Suppressor macrophage treated with lipopolysaccharide for 1 hour (primary cell): Measurements from ENCODE around the gene COMMD6.

Source experiments
- DNase-seq, 3 donors: peaks; one replicate each; pipeline ENCODE4 v3.0.0-alpha.2; 2020 to 2022

Gene COMMD6

DNA sequence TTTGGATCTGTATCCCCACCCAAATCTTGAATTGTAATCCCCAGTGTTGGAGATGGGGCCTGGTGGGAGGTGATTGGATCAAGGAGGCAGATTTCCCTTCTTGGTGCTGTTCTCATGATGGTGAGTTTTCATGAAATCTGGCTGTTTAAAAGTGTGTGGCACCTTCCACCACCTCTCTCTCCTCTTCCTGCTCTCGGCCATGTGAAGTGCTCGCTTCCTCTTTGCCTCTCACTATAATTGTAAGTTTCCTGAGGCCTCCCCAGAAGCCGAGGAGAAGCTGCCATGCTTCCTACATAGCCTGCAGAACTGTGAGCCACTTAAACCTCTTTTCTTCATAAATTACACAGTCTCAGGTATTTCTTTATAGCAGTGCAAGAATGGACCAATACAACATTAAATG, 15.7 kb downstream of the COMMD6 start:
- no peak for DNase-seq

DNA sequence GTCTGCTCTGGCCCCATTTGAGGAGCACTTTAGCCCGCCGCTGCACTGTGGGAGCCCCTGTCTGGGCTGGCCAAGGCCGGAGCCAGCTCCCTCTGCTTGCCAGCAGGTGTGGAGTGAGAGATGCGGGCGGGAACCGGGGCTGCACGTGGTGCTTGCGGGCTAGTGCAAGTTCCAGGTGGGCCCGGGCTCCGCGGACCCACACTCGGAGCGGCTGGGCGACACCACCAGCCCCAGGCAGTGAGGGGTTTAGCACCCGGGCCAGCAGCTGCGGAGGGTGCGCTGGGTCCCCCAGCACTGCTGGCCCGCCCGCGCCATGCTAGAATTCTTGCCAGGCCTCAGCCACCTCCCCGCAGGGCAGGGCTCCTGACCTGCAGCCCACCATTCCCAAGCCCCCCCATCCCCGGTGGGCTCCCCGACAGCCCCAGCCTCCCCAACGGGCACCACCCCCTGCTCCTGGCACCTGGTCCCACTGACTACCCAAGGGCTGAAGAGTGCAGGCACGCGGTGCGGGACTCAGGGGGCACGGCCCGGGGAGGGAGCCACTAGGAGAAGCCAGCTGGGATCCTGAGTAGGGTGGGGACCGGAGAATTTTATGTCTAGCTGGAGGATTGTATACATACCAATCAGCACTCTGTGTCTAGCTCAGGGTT, 19.1 kb downstream of the COMMD6 start:
- no peak for DNase-seq

DNA sequence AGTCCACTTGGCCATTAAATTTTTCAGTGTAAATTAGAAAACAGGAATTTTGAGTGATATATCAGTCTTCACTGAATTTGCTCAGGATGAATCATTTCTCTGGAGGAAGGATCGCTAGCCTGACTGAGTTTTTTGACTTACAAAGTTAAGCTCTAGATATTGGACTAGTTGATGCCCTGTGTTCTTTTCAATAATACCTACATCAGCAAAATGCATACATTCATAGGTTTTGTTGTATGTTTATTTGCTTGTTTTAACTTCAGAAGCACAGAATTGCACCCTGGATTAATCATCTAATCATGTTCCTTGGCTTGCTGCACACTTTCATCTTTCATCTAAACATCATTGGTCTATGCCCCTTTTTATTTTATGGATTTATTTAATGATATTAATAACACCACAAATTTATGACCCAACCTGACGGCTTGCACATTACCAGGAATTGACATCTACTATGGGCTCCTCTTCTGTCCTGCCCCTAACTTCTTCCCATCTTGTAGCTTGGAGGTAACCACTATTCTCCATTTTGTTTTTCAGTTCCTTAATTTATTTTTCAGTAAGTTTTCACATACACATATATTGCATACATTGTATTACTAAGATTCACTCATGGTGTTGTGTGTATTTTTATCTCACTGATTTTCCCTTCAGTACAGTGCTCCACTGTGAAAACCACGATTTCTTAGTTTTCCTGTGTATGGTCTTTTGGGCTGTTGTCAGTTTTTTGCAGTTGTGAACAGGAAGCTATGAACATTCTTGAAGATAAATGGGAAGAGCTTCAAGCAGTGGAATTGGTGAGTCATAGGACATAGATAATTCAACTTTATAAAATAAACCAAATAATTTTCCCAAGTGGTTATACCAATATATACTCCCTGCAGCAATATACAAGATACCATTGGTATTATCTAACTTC, 23.3 kb downstream of the COMMD6 start:
- peak in 2 of 3 donors; percentile 54 to 62 for DNase-seq

DNA sequence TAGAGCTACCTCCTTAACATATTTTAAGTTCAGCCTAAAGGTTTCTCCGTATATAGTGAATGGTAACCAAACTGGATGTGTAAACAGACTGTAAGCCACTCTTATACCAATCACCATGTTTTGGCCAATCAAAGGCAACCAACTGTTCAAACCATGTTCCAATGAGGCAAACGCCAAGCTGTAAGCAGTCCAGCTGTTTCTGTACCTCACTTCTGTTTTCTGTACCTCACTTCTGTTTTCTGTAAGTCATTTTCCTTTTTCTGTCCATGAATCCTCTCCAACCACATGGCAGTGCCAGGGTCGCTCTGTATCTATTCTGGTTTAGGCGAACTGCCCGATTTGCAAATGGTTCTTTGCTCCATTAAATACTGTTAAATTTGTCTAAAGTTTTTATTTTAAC, 24.4 kb downstream of the COMMD6 start:
- peak; percentile 62 to 82 (median 79) for DNase-seq

DNA sequence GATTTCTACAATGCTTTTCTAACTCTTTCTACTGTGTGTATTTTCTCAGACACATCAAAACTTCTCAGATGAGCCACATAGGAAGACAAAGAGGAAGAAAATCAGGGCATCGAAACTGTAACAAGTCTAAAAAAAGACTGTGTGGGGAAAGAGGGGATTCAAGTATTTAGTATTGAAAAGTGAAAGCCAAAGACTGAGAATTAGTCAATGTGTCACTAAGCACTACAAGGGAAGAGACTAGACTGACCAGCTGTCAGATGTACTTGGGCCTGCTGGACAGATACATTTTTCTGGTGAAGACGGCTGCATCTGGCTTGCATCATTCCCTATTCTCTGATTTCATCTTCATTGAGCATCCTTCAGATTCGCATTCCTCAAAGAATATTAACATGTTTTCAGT, 25.4 kb downstream of the COMMD6 start:
- DNase-seq: peak; percentile 72 to 94 (median 87)

DNA sequence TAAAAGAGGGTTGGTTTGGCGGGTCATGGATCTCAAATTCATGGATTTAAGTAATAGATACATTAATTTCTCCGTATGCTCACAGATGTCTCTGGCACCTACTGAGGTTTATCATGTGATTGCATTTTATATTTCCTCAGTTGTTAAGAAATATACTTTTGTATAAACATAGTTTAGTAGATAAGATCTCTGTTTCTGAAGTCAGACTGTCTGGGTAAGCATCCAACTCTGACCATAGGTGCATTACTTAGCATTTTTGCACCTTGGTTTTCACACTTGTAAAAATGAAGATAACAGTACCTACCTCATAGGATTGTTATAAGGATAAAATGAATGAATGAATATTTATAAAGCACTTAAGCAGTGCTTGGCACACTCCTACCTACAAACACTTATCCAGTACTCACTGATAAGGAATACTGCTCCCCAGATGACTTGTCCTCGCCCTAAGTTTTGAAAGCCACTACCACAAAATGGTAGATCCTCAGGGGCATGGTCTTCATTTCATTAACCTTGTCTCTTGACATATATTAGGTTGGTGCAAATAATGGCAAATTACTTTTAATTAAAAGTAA, 26.5 kb downstream of the COMMD6 start:
- DNase-seq: no peak

DNA sequence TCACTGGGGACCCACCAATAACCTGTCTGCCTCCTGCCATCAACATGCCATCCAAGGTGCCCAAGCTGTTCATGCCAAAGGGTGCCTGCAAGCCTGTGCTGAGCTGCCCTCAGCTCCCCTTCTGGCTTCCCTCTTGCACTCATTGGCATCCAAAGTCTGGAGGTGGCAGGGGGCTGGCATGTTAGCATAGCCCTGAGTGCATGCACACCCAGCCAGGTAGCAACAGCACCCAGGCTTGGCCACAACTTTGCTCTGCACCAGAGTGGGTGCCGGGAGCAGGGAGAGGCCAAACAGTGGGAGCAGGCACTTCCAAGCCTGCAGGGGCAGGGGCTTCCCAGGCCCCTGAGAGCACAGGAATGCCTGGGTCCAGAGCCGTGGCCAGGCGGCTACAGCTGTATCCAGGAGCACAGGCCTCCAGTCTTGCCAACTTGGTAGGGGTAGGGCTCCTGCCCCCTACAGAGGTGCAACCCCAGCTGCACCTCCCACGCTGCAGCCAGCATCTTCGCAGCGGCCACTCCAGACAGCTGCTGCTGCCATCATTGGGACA, 29.6 kb downstream of the COMMD6 start:
- no peak for DNase-seq

DNA sequence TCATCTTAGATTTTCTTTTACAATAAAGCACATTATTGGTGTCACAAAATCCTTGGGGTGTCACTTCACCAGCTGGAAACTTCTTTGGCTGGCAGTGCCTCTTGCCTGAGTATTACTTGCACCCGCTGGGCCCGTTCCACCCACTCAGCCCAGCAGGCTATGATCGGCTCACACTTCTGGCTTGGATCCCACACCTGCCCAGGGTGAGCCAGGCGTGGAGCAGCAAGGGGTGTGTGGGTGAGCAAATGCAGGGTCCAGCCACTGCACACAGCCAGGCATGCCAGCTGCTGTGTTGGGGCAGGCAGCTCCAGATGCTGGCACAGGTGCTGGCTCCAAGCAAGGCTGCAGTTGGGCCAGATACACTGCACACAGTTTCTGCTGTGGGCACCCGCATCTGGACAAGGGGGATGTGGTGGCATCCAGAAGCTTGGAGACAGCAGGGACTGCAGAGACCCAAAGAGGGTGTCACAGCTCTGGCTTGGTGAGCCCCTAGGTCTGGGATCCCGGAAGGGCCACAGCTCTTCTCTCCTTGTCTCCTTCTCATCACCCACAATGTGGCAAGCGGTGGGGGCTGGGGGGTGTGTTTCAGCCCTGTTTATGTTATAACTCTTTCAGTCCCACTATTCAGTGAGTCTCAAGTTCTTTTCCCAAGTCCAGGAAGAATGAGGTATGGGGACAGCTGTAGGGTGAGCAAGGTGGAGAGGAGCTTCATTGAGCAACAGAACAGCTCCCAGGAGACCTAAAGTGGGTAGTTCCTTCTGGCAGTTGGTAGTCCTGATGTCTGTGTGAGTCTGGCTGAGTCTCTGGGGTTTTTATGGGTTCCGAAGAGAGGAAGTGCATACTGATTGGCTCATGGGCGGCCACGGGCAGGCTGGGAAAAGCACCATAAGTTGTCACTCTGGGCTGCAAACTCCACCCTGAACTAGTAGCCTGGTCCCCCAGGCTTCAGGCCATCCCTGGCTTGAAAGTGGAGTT, 30.3 kb downstream of the COMMD6 start:
- peak; percentile 61 to 66 (median 62) for DNase-seq

DNA sequence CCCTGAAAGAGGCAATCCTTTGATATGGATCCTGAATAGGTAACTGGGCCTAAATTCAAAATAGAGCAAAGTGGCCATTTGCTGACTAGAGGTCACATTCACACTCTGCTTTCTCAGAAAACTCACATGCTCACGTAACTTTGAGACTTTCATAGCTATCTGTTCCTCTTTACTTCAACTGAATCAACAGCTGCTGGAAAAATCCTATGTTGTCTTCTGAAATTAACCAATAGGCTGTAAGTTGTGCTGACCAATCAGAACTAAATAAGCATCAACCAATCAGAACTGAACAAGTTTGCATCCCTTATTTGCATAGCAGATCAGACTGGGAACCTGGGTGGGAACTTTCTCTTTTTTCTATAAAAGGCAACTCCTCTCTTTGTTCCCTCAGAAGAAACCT, 31.6 kb downstream of the COMMD6 start:
- DNase-seq: peak in 2 of 3 donors; percentile 45 to 54

DNA sequence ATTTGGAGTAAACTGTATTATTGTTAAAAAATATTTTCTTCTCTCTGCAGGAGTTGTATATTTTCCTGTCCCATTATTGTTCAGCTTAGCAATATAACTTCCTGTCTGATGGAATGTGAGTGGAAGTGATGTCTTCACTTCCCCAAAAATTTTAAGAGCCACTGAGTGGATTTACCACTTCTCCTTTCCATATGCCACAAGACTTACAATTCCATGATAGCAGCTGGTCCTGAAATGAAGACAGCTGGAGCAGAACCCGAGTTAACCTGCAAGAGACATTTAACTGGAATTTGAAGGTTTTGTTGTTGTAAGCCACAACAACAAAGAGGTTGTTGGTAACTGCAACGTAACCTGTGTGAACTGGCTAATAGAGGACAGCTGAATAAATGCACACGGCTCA, 32.3 kb downstream of the COMMD6 start:
- peak; percentile 62 to 86 (median 84) for DNase-seq

DNA sequence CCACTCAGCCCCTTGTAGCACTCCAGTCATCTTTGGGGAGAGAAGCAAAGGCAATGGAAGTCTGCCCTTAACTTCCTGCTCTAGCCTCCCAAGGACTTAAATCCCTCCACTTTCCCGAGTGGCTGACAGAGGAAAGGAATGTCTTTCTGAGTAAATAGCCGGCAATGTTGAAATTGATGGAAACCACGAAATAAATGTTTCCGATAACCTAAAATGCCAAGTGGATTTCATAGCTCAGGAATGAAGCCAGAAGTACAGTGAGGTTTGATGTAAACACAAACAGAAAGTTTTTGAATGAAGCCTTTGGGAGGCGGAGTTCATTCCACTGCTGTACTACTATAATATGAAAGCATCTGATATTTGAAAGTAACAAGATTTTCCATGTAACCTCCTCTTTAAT, 41.7 kb downstream of the COMMD6 start:
- no peak for DNase-seq

DNA sequence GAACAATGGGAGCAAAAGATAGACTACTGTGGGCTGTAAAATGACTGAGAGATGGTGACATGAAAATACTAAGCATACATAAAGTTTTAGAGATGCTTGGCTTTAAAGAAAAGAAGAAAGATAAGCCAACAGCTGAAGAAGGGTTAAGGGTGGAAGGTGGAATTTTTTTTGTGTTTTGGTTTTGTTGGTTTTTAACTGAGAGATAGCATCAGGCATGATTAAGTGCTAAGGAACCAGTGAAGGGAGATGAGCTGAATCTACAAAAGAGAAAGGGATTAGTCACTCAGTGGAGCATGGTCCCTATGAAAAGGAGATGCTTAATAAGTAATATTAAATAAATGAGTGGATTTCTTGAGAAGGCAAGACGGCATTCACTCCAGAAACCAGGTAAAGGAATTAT, 43.1 kb downstream of the COMMD6 start:
- DNase-seq: no peak

DNA sequence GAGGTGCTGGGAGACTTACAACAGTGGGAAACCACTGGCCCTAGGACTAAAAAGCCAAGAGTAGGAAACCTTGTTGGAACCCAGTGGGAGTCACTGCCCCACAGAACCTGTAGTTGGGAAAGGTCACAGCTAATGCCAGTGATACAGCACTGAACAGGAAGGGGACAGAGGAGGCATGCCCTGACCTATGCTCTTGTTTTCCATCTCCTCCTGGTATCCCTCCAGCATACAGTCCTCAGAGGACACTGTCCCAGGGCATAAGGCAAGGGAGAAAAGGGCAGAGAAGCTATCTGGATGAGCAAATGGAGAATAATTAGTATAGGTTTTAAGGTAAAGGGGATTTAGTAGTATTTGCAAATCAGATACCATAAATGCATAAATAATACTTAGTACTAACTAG, 44.5 kb downstream of the COMMD6 start:
- no peak for DNase-seq

DNA sequence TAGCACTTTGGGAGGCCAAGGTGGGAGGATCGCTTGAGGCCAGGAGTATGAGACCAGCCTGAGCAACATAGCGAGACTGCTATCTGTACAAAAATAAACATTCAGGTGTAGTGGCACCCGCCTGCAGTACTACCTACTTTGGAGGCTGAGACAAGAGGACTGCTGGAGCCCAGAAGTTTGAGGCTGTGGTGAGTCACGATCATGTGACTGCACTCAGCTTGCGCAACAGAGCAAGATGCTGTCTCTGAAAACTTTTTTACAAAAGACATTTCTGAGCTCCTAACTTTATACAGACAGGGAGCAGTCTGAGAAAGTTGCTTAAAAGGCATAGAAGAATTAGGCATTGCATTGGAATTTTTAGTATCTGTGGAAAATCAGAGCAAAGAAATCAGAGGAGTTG, 45.3 kb downstream of the COMMD6 start:
- peak in 1 of 3 donors; percentile 35 for DNase-seq

DNA sequence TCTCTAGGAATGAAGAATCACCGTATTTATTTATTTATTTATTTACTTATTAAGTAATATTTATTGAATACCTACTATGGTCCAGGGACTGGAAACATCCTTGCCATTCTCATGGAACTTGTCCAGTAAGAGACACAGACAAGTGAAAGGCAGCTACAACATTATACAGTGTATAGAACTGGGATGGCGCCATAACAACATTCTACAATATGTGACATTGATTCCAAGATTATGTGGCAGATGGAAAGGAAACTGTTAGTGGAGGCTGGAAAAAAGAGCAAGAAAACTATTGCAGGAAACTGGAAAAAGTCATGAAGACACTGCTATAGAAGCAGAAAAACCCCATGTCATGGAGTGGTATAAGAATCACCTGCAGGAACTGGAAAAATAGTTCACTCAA, 46.3 kb downstream of the COMMD6 start:
- DNase-seq: no peak

DNA sequence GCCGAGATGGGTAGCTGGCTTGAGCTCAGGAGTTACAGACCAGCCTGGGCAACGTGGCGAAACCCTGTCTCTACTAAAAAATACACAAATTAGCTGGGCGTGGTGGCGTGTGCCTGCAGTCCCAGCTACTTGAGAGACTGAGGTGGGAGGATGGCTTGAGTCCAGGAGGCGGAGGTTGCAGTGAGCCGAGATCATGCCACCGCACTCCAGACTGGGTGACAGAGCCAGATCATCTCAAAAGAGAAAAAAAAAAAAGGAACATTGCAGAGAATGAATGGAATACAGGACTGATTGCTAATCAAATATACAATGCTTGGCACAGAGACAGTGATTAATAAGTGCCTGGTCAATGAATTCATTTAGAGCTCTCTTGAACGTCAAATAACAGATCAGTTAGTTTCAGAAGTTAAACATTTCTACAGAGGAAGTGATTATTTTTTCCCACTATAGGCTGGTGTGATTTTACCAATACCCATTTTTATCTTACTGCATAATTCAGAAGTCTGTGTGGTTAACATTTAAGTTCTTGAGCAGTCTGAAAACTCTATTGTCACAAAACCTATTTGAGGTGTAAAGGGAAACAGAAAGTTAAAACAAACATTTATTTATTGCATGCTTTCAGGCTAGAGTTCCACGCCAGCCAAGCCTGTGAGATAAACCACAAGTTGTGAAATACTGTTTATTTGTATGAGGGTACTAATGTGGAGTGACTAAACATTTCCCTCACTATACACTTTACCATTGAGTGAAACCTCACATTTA, 48.0 kb downstream of the COMMD6 start:
- peak; percentile 70 to 93 (median 90) for DNase-seq

DNA sequence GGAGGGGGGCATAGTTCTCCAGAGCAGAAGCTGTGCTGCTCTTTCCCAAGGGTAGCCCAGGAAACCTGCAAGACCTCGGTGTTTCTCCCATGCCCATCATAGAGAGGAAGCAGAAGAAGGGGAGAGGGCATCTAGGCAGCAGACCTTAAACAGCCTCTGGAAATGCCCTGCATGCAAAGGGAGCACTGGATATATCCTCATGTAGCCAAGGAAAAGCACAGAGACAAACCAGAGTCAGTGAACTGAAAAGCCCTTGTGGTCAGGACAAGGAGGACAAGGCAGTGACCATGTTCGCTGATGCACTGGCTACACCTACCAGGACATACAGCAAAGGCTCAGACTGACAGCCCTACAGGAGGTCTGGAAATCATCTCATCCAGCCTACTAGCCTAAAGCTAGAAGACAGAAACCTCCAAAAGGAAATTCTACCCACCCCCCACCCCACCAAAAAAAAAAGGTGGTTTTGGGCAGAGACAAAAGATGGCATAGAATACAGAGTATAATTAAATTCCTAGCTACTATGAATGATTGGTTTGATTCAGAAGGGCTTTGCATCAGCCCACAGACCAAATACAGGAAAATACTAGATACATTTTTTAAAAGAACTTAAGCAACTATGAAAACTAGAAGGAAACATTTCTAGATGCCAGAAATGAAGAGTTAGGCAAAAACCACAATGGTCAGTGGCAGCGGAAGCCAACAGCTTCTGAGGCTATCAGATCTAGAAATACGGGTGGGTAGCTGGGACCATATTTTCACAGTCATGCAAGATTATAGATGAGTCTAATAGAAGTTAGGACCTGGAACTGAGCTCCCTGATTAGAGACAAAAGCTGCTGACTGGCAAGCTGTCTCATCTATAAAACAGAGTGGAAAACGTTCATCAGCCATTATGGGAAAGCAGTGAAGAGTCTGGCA, 51.2 kb downstream of the COMMD6 start:
- no peak for DNase-seq

DNA sequence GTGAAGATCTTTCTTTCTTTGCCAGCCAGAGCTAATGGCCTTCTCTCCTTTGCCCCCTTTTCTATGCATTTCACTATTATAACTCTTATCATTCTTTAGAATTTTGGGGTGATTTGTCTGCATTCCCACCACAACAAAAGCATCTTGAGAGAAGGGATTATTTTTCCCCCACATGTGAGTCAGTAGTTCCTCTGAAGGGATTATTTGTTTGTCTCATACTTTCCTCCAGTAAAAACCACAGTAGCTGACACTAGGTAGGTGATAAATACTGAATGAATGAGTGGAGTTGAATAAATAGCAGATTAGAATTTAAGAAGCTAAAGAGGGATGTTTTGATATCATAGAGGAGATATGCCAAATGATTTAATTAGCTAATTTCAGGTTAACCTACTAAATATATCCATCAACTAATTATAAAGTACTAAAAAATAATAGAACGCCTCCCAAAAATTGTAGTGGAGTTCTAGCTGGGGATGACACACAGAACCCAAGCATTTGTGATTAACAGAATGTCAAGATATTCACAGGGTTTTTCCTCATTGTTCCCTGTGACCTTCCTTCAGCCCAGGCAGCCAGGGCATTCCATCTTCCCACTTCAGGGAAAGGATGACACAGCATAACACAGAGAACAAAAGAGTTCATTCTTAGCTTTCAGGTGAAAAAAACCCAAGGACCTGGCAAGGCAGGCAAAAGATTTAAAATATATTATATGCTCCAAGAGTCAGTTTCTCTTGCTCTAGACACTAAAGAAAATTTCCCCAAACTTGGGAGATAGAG, 52.2 kb downstream of the COMMD6 start:
- peak in 1 of 3 donors; percentile 41 for DNase-seq

DNA sequence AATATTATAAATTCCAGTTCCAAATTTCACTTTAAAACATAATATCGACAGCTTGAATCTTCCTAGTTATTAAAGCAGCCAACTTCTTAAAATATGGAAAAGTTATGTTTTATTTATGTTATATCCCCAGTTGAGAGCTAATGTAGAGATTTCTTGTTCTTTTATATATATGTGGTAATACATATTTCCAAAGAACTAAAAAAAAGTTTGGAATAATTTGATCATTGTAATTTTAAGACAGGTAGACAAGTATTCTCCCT, 54.9 kb downstream of the COMMD6 start:
- DNase-seq: no peak
